ENCODE measurements around the gene SMPDL3B. TPM values are rescaled to one million over a fixed set of nuclear protein-coding genes. Genes with fewer than 3 reads are reported as not detected.
"Not testable (repeated sequence)": the region's sequence is repeated elsewhere in the genome, so short reads cannot be mapped to it uniquely, and the experiment has no call there.

SMPDL3B gene
- polyA plus RNA-seq, 3 donors, result 13.9 to 16.2 (median 14.9) TPM

- DNase-seq (ENCODE audit: extremely low read depth in 1 of 11, low read depth in 9 of 11, low spot score in 4 of 11), result no peak
Measured at GRCh38 chr1:27994060-27994459, 59.3 kb downstream of the SMPDL3B start.

GRCh38 chr1:27994526-27994925 lies 59.7 kb downstream of the SMPDL3B start:
- DNase-seq (ENCODE audit: extremely low read depth in 1 of 11, low read depth in 9 of 11, low spot score in 4 of 11), result not testable (repeated sequence)

- DNase-seq (ENCODE audit: extremely low read depth in 1 of 11, low read depth in 9 of 11, low spot score in 4 of 11), result no peak
Measured at GRCh38 chr1:27999055-27999454, 64.3 kb downstream of the SMPDL3B start.

- no peak for DNase-seq (ENCODE audit: extremely low read depth in 1 of 11, low read depth in 9 of 11, low spot score in 4 of 11)
Measured at GRCh38 chr1:28002600-28002999, 67.8 kb downstream of the SMPDL3B start.

GRCh38 chr1:28003117-28003516 lies 68.3 kb downstream of the SMPDL3B start:
- DNase-seq (ENCODE audit: extremely low read depth in 1 of 11, low read depth in 9 of 11, low spot score in 4 of 11), result not testable (repeated sequence)

Other genes with a start within 250 kb of the SMPDL3B start
- gene FAM76A, start 209.0 kb upstream of the SMPDL3B start, polyA plus RNA-seq (ENCODE audit: insufficient read length in 3 of 3), result 10 to 100 TPM; 11.9 to 17.1 (median 16.7) TPM
- 10 to 100 TPM; 42.5 to 53.7 (median 48.0) TPM for gene STX12, start 161.8 kb upstream of the SMPDL3B start, polyA plus RNA-seq (ENCODE audit: insufficient read length in 3 of 3)
- 10 to 100 TPM; 46.8 to 63.5 (median 62.1) TPM for gene PPP1R8, start 104.2 kb upstream of the SMPDL3B start, polyA plus RNA-seq (ENCODE audit: insufficient read length in 3 of 3)
- 1 to 10 TPM; 3.0 to 6.5 (median 3.2) TPM for gene THEMIS2, start 62.5 kb upstream of the SMPDL3B start, polyA plus RNA-seq (ENCODE audit: insufficient read length in 3 of 3)
- gene RPA2, start 20.4 kb upstream of the SMPDL3B start, polyA plus RNA-seq (ENCODE audit: insufficient read length in 3 of 3), result 10 to 100 TPM; 51.1 to 69.8 (median 62.6) TPM
- 10 to 100 TPM in 1 of 3 donors, 1 to 10 TPM in 2; 7.1 to 10.1 (median 10.0) TPM for gene XKR8, start 25.0 kb downstream of the SMPDL3B start, polyA plus RNA-seq (ENCODE audit: insufficient read length in 3 of 3)
- 10 to 100 TPM; 51.8 to 56.4 (median 54.6) TPM for gene EYA3, start 153.6 kb downstream of the SMPDL3B start, polyA plus RNA-seq (ENCODE audit: insufficient read length in 3 of 3)
- 1 to 10 TPM; 2.2 to 2.7 (median 2.6) TPM for gene PTAFR, start 241.7 kb downstream of the SMPDL3B start, polyA plus RNA-seq (ENCODE audit: insufficient read length in 3 of 3)

All from renal cortex interstitium (tissue), 11 donors.